ENCODE results near the gene TOR1A. TPM values are rescaled to one million over a fixed set of nuclear protein-coding genes. Genes with fewer than 3 reads are reported as not detected.
A peak's percentile ranks its signal among the peaks of the same experiment; 100 is the strongest.

TOR1A gene, protein sequence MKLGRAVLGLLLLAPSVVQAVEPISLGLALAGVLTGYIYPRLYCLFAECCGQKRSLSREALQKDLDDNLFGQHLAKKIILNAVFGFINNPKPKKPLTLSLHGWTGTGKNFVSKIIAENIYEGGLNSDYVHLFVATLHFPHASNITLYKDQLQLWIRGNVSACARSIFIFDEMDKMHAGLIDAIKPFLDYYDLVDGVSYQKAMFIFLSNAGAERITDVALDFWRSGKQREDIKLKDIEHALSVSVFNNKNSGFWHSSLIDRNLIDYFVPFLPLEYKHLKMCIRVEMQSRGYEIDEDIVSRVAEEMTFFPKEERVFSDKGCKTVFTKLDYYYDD
- 38.0 and 38.8 TPM in 2 replicates for total RNA-seq

DNA sequence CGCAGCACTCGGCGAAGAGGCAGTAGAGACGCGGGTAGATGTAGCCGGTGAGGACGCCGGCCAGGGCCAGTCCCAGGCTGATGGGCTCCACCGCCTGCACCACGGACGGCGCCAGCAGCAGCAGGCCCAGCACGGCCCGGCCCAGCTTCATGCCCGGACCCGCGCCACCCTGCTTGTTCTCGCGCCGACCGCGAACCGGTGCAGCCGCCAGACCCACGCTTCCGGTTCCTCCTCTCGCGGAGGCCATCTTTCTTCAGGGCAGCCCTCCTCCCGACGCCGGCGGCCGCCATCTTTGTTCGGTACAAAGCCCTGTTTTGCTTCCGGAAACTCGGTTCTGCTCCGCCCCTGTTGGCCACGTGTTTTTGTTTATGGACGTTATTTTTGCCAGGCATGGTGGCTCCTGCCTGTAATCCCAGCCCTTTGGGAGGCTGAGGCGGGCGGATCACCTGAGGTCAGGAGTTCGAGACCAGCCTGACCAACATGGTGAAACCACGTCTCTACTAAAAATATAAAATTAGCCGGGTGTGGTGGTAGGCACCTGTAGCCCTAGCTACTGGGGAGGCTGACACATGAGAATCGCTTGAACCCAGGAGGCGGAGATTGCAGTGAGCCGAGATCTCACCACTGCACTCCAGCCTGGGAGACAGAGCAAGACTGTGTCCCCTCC is at the start of gene TOR1A:
TOR1A (minus strand) TSS at position 202 of the 667 bp plus-strand sequence; CDS start at position 151, 51 bp downstream.
- DNase-seq: peak; percentile 96

DNA sequence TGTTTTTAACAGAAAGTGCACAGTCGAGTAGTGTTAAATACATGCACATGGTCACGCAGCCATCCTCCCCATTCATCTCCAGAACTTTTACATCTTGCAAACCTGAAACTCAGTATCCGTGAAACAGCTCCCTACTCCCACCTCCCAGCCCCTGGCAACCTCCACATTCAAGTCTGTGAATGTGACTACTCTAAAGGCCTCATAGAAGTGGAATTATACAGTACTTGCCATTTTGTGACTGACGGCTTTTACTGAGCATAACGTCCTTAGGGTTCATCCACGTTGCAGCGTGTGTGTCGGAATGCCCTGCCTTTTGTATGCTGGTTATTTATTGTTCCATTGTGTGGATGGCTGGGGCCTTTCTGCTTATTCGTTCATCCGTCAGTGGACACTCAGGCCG is 47.1 kb upstream of the TOR1A start:
- DNase-seq: no peak

DNA sequence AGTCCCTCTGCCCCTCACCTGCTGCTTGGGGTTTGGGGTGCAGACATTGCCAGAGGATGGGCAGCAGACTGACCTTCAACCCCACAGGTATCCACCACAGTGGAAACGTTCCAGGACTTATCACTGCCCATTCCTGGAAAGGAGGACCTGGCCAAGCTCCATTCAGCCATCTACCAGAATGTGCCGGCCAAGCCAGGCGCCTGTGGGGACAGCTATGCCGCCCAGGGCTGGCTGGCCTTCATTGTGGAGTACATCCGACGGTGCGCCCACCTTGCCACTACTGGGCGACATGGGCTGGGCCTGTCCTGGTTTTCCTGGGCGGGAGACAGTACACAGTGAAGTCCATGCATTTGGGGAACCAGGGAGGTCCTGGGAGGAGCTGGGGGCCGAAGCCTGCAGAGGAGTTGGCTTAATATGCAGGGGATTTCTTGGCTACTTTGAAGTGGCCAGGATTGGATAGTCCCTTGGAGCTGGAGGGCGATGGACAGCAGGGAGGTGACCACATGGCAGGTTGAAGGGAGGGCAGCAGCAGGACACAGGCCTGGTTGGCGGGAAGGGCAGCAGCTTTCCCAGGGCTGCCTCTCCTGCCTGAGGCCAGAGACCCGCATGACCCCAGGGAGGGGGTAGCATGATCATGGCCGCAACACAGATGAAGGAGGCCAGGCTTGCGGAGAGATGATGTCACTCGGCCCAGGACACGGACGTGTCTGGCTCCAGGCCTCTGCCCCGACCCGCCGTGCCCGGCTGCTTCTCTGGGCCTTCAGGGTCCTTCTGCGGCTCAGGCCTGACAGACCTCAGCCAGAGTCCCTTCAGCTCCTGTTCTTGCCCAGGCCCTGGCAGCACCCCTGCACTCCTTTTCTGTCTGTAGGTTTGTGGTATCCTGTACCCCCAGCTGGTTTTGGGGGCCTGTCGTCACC is 45.9 kb upstream of the TOR1A start:
- no peak for DNase-seq

DNA sequence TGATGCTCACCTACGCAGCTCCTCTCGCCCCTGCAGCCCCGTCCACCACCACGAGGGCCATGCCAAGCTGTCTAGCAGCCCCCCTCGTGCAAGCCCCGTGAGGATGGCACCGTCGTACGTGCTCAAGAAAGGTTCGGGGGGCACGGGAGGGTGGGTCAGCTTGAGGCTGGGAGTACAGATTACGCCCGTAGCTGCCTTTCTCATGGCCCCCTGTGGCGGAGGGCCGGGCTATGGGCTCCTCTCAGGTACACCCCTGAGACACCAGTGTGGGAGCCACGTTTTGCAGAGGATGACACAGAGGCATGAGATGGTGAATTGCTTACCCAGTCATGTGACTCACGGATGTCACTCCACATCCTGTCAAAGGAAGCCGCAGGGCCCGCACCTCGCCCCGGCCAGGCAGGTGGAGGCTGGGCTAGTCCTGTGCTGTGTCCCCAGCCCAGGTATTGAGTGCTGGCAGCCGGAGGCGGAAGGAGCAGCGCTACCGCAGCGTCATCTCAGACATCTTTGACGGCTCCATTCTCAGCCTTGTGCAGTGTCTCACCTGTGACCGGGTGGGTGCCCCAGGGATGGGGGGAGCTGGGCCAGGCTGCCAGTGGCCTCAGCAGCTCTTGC is 45.0 kb upstream of the TOR1A start:
- no peak for DNase-seq

DNA sequence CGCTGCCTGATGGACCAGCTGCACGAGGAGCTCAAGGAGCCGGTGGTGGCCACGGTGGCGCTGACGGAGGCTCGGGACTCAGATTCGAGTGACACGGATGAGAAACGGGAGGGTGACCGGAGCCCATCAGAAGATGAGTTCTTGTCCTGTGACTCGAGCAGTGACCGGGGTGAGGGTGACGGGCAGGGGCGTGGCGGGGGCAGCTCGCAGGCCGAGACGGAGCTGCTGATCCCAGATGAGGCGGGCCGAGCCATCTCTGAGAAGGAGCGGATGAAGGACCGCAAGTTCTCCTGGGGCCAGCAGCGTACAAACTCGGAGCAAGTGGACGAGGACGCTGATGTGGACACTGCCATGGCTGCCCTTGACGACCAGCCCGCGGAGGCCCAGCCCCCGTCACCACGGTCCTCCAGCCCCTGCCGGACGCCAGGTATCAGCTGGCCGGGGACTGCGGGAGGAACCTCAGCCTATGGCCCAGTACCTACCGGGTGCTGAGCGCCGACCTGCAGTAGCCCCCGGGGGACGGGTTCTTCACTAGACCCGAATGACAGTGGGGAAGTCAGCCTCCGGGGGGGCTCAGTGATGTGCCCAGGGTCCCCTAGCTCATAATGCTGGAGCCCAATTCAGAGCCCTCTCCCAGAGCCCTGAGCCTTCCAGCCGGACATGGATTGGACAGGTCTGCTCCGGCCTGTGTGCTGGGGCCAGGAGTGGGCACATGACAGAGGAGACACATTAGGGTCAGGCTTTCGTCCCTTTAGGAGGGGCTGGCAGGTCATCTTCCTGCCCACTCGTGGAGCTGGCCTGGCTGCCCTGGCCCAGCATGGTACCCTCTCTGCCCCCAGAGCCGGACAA is 44.3 kb upstream of the TOR1A start:
- DNase-seq: no peak

DNA sequence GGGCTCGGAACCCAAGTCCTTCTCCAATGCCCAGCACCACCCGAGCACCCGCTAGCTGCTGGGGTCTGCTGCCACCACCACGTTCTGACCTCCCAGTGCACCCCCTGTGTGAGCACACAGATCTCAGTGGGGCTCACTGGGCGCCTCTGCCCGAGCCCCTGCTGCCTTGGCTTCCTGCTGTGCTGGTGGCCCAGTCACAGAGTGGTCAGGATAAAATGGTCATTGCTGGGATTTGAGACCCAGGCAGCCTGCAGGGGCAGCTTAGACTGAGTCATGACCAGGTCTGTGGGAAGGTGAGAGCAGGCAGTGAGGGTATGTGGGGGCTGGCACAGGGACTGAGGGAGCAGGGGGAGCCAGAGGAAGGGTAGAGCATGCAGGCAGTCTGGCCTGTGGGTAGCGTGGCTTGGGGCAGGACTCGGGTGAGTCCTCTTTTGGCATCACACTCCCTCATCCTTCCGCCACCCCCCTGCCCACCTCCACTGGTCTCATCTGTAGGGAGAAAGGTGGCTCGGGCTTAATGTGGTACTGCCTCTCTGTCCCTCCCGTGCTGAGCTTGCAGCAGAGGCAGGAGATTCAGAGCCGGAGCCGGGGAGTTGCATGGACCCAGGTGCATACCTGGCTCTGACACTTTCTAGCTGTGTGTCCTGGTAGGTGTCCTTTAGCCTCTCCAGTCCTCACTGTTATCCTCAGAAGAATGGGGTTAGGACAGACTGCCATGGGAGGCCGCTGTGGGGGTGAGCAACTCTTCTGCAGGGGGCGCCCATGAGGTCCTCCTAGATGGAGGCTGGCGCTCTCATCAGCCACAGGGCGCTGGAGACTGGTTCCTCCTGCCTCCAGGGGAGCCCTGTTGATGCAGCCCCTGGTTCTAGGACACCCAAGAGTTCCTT is 43.4 kb upstream of the TOR1A start:
- no peak for DNase-seq

DNA sequence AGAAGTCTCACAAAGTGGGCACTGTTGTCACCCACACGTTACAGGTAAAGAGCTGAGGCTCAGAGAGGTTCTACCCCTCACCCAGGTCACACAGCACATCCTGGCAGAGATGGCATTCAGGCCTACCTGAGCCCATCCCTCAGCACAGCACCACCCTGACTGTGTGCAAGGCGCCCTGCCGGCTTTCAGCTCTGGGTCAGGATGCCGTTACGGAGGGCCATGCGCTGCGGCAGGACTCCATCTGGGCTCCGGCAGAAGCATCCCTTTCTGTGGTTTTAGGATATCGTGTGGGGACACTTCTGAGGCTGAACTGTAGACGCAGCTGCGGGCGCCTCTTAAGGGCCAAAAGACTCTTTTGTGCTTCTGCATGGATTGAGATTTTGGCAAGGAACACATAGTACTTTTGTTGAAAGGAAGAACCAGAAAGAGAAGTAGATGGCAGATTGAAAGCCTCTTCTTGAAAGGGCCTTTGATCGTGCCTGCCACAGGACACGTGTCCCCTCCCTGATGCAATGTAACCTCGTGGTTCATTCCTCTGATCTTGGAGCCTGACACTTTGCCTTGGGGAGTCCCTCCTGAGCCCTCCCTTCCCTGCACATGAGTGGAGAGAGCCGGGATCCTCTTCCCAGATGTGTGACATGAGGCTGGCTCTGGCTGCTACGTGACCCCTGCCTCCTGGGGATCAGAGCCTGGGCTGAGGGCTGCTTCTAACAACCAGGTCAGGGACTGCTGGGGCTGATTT is 42.6 kb upstream of the TOR1A start:
- DNase-seq: no peak

DNA sequence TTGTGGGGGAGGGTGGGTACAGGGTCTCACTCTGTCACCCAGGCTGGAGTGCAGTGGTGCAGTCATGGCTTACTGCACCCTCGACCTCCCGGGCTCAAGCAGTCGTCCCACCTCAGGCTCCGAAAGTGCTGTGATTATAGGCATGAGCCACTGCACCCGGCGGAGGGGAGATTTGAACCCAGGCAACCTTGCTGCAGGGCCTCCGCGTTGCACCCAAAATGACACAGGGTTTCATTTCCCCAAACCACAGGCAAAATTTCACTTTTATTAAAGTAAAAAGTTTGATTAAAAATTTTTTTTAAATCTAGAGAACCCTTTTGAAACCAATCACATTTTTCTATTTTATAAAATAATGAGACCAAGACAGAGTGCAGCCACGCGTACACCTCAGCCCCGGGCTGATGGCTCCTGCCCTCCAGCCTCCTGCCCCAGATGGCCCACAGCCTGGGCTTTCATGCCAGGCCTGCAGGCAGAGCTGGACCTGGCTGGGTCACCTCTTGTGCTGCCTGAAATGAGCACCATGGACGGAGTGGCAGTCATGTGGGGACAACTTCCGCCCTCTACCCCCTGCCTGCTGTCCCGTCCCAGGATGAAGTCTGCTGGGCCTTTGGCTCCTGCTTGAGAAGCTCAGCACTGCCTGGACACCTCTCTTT is 41.9 kb upstream of the TOR1A start:
- no peak for DNase-seq

DNA sequence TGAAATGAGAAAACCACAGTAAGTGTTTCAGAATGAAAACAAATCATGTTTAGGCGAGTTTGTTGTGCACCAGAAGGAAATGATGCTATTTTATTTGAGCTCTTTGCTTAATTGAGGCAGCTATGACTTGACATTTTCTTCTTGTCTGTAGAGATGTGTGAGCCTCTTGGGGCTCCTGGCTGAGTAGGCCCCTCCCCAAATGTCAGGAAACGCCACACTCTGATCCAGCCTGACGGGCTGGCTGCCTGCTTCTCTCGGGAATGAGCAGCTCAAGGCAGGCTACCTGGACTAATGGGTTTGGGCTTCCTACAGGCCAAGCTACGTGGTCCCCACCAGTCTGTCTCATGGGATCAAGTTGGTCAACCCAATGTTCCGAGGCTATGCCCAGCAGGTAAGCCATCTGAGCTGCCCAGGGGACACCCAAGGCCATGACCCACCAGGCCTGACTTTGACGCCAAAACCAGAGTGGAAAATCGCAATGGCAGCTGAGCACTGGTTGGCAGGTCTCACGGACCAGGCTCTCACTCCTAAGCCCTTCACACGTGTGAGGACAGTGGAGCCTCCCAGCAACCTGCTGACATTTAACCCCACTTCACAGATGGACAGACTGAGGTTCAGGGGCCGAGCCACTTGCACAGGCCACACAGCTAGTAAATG is 41.2 kb upstream of the TOR1A start:
- no peak for DNase-seq

DNA sequence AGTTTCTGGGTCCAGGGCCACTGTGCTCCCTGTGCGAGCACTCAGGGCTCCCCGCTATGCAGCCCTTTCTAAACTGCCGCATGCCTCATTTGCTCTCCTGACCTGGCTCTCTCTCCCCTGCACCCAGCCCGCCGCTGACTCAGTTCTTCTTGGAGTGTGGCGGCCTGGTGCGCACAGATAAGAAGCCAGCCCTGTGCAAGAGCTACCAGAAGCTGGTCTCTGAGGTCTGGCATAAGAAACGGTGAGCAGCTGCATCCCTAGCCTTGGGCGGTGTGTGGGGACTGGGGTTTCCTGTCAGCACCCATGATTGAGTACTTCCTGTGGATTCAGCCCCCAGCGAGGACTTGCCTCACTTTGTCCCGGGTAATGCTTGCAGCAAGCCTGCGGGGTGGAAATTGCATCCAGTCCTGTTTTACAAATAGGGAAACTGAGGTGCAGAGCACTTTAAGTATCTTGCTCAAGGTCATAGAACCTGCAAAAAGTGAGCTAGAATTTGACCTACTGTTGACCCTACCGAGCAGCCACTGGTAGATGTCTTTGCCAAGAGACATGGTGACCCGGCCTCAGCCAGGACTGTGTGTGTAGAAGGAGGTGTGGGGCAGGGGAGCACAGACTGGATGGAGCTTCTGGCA is 39.2 kb upstream of the TOR1A start:
- DNase-seq: peak; percentile 39

DNA sequence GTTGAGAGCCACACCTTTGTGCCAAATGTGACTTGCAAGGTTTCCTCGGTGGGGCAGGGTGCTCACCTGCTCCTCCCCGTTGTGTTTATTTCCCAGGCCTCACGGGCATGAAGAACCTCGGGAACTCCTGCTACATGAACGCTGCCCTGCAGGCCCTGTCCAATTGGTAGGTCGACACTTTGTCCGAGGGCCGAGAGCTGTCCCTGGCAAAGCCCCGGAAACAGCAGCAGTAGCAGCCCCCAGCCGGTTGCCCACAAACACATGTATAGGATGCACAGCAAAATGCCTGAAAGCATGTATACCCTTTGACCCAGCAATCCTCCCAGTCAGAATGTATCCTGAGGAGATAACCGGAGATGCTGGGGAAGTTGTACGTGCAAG is 37.5 kb upstream of the TOR1A start:
- no peak for DNase-seq

DNA sequence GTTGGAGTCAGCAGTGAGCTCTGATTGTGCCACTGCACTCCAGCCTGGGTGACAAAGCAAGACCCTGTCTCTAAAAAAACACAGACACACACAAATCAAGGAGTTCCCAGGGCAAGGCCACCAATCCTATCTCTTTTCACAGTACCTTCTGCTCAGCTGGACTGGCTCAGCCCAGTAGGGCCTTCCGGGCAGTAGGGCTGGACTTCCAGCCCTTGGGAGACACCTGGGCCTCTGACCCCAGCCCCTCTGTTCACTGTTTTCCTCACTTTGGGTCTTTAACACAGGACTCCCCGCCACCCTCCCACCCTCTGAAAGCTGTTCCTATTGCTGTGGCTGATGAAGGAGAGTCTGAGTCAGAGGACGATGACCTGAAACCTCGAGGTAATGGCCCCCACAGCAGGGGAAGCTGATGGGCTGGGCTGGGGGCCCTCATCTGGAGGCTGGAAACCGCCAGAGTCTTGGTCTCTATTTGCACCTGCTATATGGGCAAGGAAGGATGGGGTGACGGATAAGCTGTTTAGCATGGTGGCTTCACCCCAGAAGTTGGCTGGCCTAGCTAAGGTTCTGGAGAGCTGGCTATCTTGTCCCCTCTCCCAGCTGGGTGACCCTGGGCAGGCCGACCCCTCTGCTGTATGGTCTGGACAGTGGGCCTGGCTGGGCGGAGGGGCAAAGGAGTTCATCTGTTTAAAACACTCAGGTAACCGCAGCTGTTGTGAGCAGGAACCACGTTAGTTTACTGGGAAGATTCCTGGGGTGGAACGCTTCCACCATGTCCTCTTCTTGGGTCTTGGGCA is 36.9 kb upstream of the TOR1A start:
- no peak for DNase-seq

DNA sequence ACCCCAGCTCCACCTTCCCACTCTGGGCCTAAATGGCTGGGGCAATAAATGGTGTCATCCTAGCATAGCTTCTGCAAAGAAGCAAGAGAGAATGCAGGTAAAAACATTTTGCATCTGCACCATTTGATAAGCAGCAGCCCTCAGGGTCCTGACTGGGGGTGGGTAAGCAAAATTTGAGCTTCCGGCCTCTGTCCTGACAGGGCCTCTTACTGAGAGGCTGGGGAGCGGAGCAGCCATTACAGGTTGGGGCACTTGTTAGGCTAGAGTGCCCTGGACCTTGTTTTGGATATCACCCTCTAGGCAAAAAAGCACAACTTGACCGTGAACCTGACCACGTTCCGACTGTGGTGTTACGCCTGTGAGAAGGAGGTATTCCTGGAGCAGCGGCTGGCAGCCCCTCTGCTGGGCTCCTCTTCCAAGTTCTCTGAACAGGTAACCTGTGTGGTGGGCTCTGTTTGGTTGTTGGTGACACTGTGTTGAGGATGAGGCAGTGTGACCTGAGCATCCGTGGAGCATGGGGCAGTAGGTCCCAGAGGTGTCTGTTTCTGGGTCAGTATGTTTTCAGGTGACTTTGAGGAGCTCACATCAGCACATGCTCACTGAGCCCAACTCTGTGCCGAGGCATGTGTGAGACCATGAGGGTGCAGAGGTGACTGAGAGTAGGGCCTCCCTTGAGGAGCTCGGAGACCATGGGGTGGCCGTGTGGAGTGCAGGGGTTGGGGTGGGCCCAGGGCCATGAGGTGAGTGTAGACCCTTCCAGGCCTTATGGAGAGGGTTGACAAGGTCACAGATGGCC is 34.4 kb upstream of the TOR1A start:
- no peak for DNase-seq

DNA sequence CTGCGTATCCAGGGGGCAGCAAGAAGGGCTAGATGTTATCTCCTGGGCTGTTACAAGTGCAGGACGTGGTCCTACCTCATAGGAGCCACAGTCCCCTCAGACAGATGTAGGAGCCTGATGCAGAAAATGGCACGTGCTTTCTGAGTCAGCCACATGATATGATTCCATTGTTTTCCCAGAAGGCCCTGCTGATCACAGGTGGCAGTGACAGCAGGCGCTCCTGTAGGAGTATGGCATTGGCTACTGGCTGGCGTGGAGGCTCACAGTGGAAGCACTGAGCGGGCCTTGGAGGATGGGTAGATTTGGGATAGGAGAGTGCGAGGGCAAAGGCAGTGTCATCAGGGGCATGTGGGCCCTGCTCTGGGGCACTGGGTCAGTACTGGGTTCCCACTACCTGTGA is 33.3 kb upstream of the TOR1A start:
- no peak for DNase-seq

DNA sequence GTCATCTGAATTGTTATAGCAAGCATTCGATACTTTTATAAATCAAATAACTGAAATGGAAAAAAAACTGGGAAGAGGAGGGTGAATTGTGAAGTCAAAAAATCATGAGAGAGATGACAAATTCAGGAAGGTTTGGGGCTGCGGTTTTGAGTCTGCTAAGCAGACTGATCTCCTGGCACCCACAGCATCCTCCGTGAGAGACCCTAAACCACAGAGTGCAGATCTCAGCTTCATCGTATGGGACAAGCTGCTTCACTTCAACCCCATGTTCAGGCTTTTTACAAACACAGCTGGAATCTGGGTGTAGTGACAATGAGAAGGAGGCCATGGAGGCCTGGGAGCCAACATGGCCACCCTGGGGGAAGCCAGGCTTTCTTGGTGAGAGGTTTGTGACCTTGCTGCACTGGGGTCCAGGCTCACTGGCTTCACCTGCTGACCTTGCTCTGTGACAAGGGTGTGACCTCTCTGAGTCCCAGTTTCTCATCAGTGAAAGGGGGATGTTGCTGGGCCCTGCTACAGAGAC is 30.7 kb upstream of the TOR1A start:
- no peak for DNase-seq

DNA sequence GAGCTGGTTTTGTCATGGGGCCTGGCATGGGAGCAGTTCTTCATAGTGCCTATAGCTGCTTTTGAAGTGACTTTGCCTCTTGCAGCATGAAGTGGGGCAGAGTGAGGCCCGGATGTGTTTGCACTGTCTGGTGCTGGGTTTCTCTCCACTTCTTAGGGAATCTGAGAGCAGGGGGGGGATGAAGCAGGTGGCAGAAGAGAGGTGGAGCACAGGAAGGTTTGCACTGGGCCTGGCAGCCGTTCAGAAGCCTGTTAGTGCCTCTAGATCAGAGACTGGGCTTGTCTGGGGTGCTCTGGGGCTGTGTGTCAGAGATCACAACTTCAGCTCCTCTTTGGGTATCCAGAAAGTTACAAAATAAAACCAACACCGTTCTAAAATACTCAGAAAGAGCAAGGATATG is 29.7 kb upstream of the TOR1A start:
- no peak for DNase-seq

DNA sequence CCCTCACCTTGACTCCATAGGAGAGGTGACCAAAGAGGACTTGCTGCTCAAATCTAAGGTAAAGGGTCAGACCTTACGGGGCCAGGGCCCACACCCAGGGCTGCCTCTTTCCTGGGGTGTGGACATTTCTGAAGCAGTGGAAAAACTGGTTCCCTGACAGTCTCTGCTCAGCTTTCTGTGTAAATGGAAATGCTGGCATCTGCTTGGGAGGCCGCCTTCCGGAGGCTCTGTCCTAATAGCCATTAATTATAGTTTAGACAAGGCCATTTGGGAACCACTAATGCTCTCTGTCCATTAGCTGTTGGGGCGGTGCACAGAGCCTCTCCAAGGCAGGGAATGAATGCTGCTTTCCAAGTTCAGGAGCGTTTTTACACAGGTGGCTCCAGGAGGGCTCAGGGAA is 28.6 kb upstream of the TOR1A start:
- DNase-seq: no peak
